ENCODE measurements around the gene PTPRA.
"Not testable (repeated sequence)": the region's sequence is repeated elsewhere in the genome, so short reads cannot be mapped to it uniquely, and the experiment has no call there.

PTPRA gene

GRCh38 chr20:3046677-3047462 is 173.6 kb downstream of the PTPRA start:
- DNase-seq, result no peak

GRCh38 chr20:3047486-3048419 is 174.5 kb downstream of the PTPRA start:
- DNase-seq, result no peak

- no peak for DNase-seq
Measured at GRCh38 chr20:3051385-3052019, 178.2 kb downstream of the PTPRA start.

- DNase-seq, result no peak
Measured at GRCh38 chr20:3059489-3059888, 186.2 kb downstream of the PTPRA start.

GRCh38 chr20:3064119-3064518 is 190.8 kb downstream of the PTPRA start:
- DNase-seq, result not testable (repeated sequence)

GRCh38 chr20:3067139-3068014 is 194.1 kb downstream of the PTPRA start:
- no peak for DNase-seq

- DNase-seq, result no peak
Measured at GRCh38 chr20:3068075-3068474, 194.8 kb downstream of the PTPRA start.

GRCh38 chr20:3068986-3069900 is 196.0 kb downstream of the PTPRA start:
- no peak for DNase-seq

- DNase-seq, result no peak
Measured at GRCh38 chr20:3070725-3071124, 197.4 kb downstream of the PTPRA start.

GRCh38 chr20:3071266-3071609 is 198.0 kb downstream of the PTPRA start:
- DNase-seq, result no peak

- peak; percentile 54 to 58 for DNase-seq
Measured at GRCh38 chr20:3071610-3072529, 198.6 kb downstream of the PTPRA start, which contains the start of gene OXT. Gene OXT, plus strand, starts transcription at chr20:3071620. Its CDS starts 36 bp downstream, at chr20:3071656.

- DNase-seq, result no peak
Measured at GRCh38 chr20:3072530-3073250, 199.4 kb downstream of the PTPRA start.

GRCh38 chr20:3073251-3073643 is 200.0 kb downstream of the PTPRA start:
- not testable (repeated sequence) for DNase-seq

GRCh38 chr20:3074812-3075211 is 201.5 kb downstream of the PTPRA start:
- no peak for DNase-seq

- DNase-seq, result not testable (repeated sequence)
Measured at GRCh38 chr20:3075315-3075714, 202.0 kb downstream of the PTPRA start.

- no peak for DNase-seq
Measured at GRCh38 chr20:3077618-3078134, 204.4 kb downstream of the PTPRA start.

- no peak for DNase-seq
Measured at GRCh38 chr20:3080939-3081388, 207.7 kb downstream of the PTPRA start.

- DNase-seq, result no peak
Measured at GRCh38 chr20:3081641-3082040, 208.4 kb downstream of the PTPRA start.

Measured in stimulated activated CD4-positive, alpha-beta T cell treated with anti-CD3 and anti-CD28 coated beads, Interleukin-2, amount 100 ng/mL, for 48 hours (primary cell).